Right ventricle myocardium inferior (tissue), 1 donor: ENCODE results near the gene PID1. TPM values are rescaled to one million over a fixed set of nuclear protein-coding genes. Genes with fewer than 3 reads are reported as not detected.

ENCODE experiments used
- ATAC-seq: fragments of 200-7000 bp; cut with Tn5 transposase; one replicate; pipeline ENCODE4 v1.9.1; 2020; ENCODE audit warnings: mild to moderate bottlenecking, moderate library complexity
- DNase-seq: peaks from one replicate; pipeline ENCODE4 v3.0.0; 2021; ENCODE audit errors: missing footprints
- intact Hi-C: fragments of 100-400 bp; cut with DNase I; formaldehyde crosslinking; loops from one replicate; pipeline ENCODE4 v1.11.0; 2022
- total RNA-seq: library from RNA; stranded (reverse); fragmentation: NEBNext Ultra II Directional; extraction: Animal tissue kit (Norgen Biotek cat#: 25700); gene quantifications from one replicate; pipeline ENCODE4 v1.2.1, GENCODE V29; 2021
- donor health status: DM: no; HTN: yes; CAD: no; lungs with severe emphysema.

PID1 gene
- total RNA-seq, 1 donor from 2014 or later = 8.4 TPM

DNA sequence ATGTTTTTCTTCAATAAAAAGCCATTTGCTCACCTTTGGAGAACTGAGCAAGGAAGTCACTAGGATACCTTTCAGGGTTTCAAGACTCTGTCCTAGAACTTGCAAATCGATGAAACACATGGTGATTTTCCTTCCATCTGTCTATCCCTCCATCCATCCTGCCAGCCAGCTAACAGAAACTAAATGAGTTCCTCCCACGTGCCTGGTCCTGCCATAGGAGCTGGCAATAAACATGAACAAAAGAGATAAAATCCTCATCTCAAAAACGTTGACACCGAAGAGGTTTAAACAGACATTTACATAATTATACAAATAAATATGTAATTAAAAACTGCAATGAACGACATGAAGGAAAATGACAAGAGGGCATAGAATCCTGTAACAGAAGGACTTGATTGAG, 249.0 kb downstream of the PID1 start:
- intact Hi-C loops = no loop called here
- DNase-seq (no peak), ATAC-seq (no peak)

DNA sequence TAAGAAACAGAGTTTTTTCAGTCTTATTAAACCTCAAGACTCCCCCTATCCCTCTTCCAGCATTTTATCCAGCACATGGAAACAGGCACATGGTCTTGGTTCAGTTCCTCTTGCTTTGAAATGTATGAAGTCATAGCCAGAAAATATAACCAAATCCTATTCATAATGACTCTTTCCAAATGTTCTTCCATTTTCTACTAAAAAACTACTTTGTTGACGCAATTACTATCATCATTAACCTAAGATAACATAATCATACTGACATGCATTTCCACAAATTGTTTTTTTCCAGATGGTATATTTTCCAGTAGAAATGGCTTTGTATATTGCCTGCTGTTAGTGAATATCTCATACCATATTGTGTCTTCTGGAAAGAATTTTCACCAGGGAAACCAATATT, 261.3 kb downstream of the PID1 start:
- intact Hi-C loops = no loop called here
- ATAC-seq (no peak), DNase-seq (no peak)

DNA sequence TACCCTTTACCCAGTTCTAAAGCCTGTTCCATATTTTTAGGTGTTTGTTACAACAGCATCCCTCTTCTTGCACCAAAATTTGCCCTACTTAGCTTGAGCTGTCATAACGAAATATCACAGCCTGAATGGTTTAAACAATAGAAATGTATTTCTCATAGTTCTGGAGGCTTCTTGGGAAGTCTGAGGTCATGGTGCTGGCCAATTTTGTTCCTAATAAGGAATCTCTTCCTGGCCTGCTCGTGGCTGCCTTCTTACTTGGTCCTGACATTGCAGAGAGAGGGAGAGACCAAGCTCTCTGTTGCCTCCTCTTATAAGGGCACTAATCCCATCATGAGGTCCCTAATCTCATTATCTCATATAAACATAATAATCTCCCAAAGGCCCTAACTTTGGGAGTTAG, 267.8 kb downstream of the PID1 start:
- intact Hi-C loops = no loop called here
- DNase-seq (no peak), ATAC-seq (no peak)

DNA sequence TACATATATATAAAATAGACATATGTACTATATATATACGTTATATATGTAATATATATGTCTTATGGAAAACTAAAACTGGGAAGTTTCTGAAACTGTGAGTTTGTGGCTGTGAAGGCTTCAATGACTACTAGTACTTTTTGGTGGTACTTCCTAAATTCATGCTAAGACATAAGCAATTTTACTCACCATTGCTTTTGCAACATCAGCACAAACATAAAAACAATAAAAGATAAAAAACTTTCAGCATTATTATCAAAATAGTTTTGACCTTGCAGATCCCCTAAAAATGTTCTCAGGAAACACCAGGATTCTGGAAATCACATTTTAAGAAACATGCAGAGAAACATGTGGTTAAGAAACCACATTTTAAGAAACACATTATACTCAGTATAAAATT, 269.9 kb downstream of the PID1 start:
- no peak for ATAC-seq
- no peak for DNase-seq
- intact Hi-C loops = no loop called here

DNA sequence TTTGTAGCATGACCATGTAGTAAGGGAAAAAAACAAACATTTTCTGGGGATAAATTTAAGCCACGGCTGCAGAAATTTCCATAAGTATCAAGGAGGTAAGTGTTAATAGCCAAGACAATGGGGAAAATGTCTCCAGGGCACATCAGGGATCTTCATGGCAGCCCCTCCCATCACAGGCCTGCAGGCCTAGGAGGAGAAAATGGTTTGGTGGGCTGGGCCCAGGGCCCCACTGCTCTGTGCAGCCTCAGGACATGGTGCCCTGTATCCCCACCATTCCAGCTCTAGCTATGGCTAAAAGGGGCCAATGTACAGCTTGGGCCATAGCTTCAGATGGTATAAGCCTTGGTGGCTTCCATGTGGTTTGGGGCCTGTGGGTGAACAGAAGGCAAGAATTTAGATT, 271.8 kb downstream of the PID1 start:
- DNase-seq = peak; percentile 34
- intact Hi-C loops = no loop called here
- no peak for ATAC-seq

DNA sequence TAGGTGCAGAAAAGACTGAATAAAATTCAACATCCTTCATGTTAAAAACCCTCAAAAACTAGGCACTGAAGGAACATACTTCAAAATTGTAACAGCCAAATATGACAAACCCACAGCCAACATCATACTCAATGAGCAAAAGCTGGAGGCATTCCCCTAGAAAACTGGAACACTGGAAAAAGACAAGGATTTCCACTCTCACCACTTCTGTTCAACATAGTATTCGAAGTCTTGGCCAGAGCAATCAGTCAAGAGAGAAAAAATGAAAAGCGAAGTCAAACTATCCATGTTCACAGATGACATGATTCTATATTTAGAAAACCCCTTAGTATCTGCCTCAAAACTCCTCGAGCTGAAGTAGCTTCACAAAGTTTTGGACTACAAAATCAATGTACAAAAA, 282.3 kb downstream of the PID1 start:
- DNase-seq = no peak
- ATAC-seq = no peak
- intact Hi-C loops = no loop called here

DNA sequence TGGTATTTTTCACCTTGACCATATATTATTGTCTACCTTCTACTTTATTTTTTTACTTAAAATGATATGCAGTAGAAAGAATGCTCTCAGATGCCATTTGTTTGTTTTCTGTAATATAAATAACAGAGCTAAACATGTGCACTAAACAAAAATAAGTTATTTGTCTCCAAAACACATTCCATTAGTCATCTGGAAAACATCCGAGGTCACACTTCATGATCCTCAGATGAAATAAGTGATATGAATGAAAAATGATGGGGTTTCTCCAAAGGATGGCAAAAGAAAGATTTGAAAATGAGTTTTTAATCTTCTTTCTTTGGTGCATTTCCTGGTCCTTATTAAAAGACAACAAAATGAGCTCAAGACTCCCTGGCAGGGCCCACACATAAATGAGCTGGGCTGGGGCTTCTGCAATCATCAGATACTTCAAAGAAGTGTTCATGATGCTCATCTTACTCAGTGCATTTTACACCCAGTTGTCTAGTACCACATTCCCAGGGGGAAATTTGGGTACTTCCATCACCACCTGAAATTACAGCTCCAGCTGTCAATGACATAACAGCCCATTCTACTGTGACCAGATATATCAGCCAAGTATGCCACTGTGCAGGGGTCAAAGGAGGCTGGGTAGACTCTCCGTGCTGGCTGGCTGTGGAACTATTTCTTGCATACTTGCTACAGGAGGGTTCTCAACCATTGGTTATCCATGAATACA, 283.5 kb downstream of the PID1 start:
- intact Hi-C loops = no loop called here
- ATAC-seq (no peak), DNase-seq (no peak)

DNA sequence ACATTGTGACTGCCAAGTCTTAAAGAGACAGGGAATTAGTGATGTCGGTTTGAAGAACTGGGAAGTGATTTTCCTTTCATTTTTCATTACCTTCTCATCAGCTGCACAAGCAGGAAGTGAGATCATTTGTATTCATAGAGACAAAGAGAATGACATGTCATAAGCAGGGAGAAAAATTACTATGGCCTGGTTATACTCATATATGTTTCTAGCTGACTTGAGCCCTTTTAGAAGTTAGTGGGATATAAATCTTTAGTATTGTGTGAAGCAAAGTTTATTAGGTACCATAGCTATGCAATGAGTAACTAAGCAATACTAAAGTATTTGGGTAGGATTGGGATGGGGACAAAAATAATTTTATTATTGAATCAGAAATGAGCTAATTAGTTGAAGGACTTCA, 284.1 kb downstream of the PID1 start:
- ATAC-seq = no peak
- intact Hi-C loops = no loop called here
- no peak for DNase-seq

DNA sequence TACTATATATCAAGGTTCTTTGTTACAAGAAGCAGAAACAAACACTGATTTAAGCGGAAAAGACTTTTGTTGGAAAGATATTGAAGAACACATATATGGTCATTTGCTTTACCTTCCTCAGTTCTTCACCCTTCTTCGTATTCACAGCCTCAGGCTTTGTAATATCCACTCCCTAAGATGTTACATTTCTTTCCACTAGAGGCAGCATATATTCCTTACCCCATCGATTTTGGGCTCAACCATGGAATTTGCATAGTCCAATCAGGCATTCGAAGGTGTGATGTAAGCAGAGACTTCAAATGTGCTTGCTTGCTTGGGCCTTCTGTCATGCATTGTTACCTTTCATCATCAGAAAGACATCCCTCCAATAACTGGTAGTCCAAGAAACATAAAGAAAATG, 287.4 kb downstream of the PID1 start:
- ATAC-seq (no peak), DNase-seq (no peak)

DNA sequence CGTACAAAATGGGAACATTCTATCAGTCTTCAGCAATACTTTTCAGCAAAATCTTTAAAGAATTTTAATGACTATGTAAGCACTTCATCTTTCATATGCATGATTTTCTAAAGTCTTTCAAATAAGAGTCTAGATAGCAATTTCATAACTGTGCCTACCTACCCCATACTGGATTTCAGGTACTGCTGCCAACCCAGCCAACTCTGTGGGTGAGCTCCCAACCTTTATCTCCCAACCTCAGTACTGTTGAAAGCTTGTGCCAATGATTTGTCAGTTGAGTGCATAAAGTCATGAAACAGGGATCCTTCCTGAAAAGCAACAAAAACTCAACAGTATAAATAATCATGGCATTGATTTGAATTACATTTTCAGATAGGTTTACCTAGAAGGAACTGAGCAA, 296.9 kb downstream of the PID1 start:
- no peak for DNase-seq
- intact Hi-C loops = no loop called here
- no peak for ATAC-seq

More for the DNA sequence above, 287.4 kb downstream of the PID1 start:
- intact Hi-C loops = no loop called here
